Neural cell (in vitro differentiated cells): ENCODE data around the gene ATXN3.
"Not testable (repeated sequence)": the region's sequence is repeated elsewhere in the genome, so short reads cannot be mapped to it uniquely, and the experiment has no call there.

Experiments
- EP300 ChIP-seq: fragments of 450-650 bp; conservative IDR thresholded peaks from 2 replicates; pipeline ENCODE4 v1.6.1; 2014; ENCODE audit warnings: antibody characterized with exemption, mild to moderate bottlenecking, moderate library complexity; ENCODE audit not compliant: poor library complexity, severe bottlenecking
- EZH2 ChIP-seq: fragments of 200-600, 300-800 bp; shearing (Covaris generic), sonication (generic); IDR thresholded peaks from 2 replicates; pipeline ENCODE4 v1.6.1; 2014; ENCODE audit warnings: antibody characterized with exemption, low read length, borderline replicate concordance, mild to moderate bottlenecking; ENCODE audit not compliant: insufficient read depth, poor library complexity, severe bottlenecking
- MXI1 ChIP-seq: fragments of 450-650 bp; conservative IDR thresholded peaks from 2 replicates; pipeline ENCODE4 v1.6.1; 2014; ENCODE audit warnings: antibody characterized with exemption, mild to moderate bottlenecking; ENCODE audit not compliant: poor library complexity, severe bottlenecking
- POLR2AphosphoS5 ChIP-seq: IDR thresholded peaks from 2 replicates; pipeline ENCODE4 v1.6.1; 2012
- RAD21 ChIP-seq: fragments of 450-650 bp; conservative IDR thresholded peaks from 2 replicates; pipeline ENCODE4 v1.6.1; 2014; ENCODE audit warnings: antibody characterized with exemption, mild to moderate bottlenecking, moderate library complexity
- SMC3 ChIP-seq: fragments of 450-650 bp; conservative IDR thresholded peaks from 2 replicates; pipeline ENCODE4 v1.6.1; 2014; ENCODE audit warnings: antibody characterized with exemption, mild to moderate bottlenecking, moderate library complexity; ENCODE audit not compliant: poor library complexity
- TAF1 ChIP-seq: IDR thresholded peaks from 2 replicates; pipeline ENCODE4 v1.6.1; 2012; ENCODE audit warnings: low read depth
- TF ChIP-seq, protein P1 (sequence below): fragments of 450-650 bp; IDR thresholded peaks from 2 replicates; pipeline ENCODE4 v1.5.1; 2014; ENCODE audit warnings: antibody characterized with exemption, mild to moderate bottlenecking, moderate library complexity; ENCODE audit not compliant: poor library complexity, severe bottlenecking
- TF ChIP-seq, protein P2 (sequence below): IDR thresholded peaks from 2 replicates; pipeline ENCODE4 v1.6.1; 2012; ENCODE audit warnings: borderline replicate concordance

DNA sequence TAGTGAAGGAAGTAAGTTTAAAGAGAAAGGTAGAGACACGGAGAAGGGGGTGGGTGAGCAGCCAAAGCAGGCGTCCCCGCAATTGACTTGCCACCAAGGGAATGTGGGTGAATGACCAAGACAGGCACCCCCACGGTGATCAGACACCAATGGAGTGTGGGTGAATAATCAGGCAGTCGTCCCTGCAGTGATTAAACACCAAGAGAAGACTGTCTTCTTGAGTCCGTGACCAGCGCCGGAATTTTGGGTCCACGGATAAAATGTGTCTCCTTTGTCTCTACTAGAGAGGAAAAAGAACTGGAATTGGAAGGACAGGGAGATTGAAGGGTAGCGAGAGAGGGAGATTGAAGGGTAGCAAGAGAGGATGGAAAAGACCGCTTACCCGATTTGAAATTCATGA, 57.2 kb downstream of the ATXN3 start:
- TF ChIP-seq, protein P1, sequence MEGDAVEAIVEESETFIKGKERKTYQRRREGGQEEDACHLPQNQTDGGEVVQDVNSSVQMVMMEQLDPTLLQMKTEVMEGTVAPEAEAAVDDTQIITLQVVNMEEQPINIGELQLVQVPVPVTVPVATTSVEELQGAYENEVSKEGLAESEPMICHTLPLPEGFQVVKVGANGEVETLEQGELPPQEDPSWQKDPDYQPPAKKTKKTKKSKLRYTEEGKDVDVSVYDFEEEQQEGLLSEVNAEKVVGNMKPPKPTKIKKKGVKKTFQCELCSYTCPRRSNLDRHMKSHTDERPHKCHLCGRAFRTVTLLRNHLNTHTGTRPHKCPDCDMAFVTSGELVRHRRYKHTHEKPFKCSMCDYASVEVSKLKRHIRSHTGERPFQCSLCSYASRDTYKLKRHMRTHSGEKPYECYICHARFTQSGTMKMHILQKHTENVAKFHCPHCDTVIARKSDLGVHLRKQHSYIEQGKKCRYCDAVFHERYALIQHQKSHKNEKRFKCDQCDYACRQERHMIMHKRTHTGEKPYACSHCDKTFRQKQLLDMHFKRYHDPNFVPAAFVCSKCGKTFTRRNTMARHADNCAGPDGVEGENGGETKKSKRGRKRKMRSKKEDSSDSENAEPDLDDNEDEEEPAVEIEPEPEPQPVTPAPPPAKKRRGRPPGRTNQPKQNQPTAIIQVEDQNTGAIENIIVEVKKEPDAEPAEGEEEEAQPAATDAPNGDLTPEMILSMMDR: not testable (repeated sequence)
- not testable (repeated sequence) for TF ChIP-seq EP300, RAD21, MXI1, POLR2AphosphoS5, SMC3, EZH2, TAF1
- TF ChIP-seq, protein P2, sequence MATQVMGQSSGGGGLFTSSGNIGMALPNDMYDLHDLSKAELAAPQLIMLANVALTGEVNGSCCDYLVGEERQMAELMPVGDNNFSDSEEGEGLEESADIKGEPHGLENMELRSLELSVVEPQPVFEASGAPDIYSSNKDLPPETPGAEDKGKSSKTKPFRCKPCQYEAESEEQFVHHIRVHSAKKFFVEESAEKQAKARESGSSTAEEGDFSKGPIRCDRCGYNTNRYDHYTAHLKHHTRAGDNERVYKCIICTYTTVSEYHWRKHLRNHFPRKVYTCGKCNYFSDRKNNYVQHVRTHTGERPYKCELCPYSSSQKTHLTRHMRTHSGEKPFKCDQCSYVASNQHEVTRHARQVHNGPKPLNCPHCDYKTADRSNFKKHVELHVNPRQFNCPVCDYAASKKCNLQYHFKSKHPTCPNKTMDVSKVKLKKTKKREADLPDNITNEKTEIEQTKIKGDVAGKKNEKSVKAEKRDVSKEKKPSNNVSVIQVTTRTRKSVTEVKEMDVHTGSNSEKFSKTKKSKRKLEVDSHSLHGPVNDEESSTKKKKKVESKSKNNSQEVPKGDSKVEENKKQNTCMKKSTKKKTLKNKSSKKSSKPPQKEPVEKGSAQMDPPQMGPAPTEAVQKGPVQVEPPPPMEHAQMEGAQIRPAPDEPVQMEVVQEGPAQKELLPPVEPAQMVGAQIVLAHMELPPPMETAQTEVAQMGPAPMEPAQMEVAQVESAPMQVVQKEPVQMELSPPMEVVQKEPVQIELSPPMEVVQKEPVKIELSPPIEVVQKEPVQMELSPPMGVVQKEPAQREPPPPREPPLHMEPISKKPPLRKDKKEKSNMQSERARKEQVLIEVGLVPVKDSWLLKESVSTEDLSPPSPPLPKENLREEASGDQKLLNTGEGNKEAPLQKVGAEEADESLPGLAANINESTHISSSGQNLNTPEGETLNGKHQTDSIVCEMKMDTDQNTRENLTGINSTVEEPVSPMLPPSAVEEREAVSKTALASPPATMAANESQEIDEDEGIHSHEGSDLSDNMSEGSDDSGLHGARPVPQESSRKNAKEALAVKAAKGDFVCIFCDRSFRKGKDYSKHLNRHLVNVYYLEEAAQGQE: not testable (repeated sequence)
